H9 (cell line): ENCODE measurements around the gene HIRA. TPM values are rescaled to one million over a fixed set of nuclear protein-coding genes. Genes with fewer than 3 reads are reported as not detected.

ENCODE experiments used
- DNase-seq: peaks from one replicate; pipeline ENCODE4 v3.0.0-alpha.2; 2017
- H2AFZ ChIP-seq: one replicate; pipeline ENCODE4 v1.6.1; 2013; ENCODE audit warnings: mild to moderate bottlenecking, low read length, control low read depth, moderate library complexity
- H2AK5ac ChIP-seq: 2 replicates; pipeline ENCODE4 v1.6.1; 2013; ENCODE audit warnings: low read length, control low read depth, mixed read lengths; ENCODE audit not compliant: insufficient read length
- H2BK120ac ChIP-seq: one replicate; pipeline ENCODE4 v1.6.1; 2013; ENCODE audit warnings: low read depth, mild to moderate bottlenecking, low read length, control low read depth, inconsistent platforms; ENCODE audit not compliant: poor library complexity, severe bottlenecking
- H2BK12ac ChIP-seq: 2 replicates; pipeline ENCODE4 v1.6.1; 2013; ENCODE audit warnings: low read length, control low read depth, mixed read lengths, low read depth; ENCODE audit not compliant: insufficient read length
- H2BK15ac ChIP-seq: 2 replicates; pipeline ENCODE4 v1.6.1; 2013; ENCODE audit warnings: low read depth, low read length, control low read depth
- H2BK20ac ChIP-seq: one replicate; pipeline ENCODE4 v1.6.1; 2013; ENCODE audit warnings: low read depth, mild to moderate bottlenecking, low read length, control low read depth, inconsistent platforms; ENCODE audit not compliant: poor library complexity, severe bottlenecking
- H2BK5ac ChIP-seq: 2 replicates; pipeline ENCODE4 v1.6.1; 2013; ENCODE audit warnings: low read length, control low read depth, mixed read lengths; ENCODE audit not compliant: insufficient read length
- H3K14ac ChIP-seq: 2 replicates; pipeline ENCODE4 v1.6.1; 2013; ENCODE audit warnings: low read length, control low read depth; ENCODE audit not compliant: insufficient read depth
- H3K18ac ChIP-seq: 2 replicates; pipeline ENCODE4 v1.6.1; 2013; ENCODE audit warnings: low read depth, mild to moderate bottlenecking, mixed read lengths, low read length, control low read depth; ENCODE audit not compliant: insufficient read length
- H3K23ac ChIP-seq: 2 replicates; pipeline ENCODE4 v1.6.1; 2013; ENCODE audit warnings: low read length, control low read depth, mixed read lengths, low read depth; ENCODE audit not compliant: insufficient read length
- H3K23me2 ChIP-seq: 2 replicates; pipeline ENCODE4 v1.6.1; 2013; ENCODE audit warnings: low read depth, mild to moderate bottlenecking, mixed read lengths, low read length, control low read depth; ENCODE audit not compliant: insufficient read length, poor library complexity, severe bottlenecking
- H3K27ac ChIP-seq: 2 replicates; pipeline ENCODE4 v1.5.1; 2013; ENCODE audit warnings: low read length, control low read depth, mixed read lengths, low read depth; ENCODE audit not compliant: insufficient read length
- H3K27me3 ChIP-seq: 2 replicates; pipeline ENCODE4 v1.6.1; 2013; ENCODE audit warnings: low read length, control low read depth, inconsistent platforms; ENCODE audit not compliant: insufficient read depth
- H3K4ac ChIP-seq: 2 replicates; pipeline ENCODE4 v1.6.1; 2013; ENCODE audit warnings: low read depth, mild to moderate bottlenecking, control low read depth, inconsistent platforms, low read length, moderate library complexity
- H3K4me1 ChIP-seq: 2 replicates; pipeline ENCODE4 v1.6.1; 2013; ENCODE audit warnings: low read length, control low read depth, inconsistent platforms; ENCODE audit not compliant: insufficient read depth
- H3K4me2 ChIP-seq: 2 replicates; pipeline ENCODE4 v1.6.1; 2013; ENCODE audit warnings: low read length, control low read depth, mixed read lengths; ENCODE audit not compliant: insufficient read length, insufficient read depth
- H3K56ac ChIP-seq: 2 replicates; pipeline ENCODE4 v1.6.1; 2013; ENCODE audit warnings: low read depth, mild to moderate bottlenecking, mixed read lengths, low read length, control low read depth; ENCODE audit not compliant: insufficient read length
- H3K79me1 ChIP-seq: 2 replicates; pipeline ENCODE4 v1.6.1; 2013; ENCODE audit warnings: low read depth, mild to moderate bottlenecking, moderate library complexity, low read length, control low read depth, inconsistent platforms; ENCODE audit not compliant: insufficient read depth, poor library complexity, severe bottlenecking
- H3K79me2 ChIP-seq: 2 replicates; pipeline ENCODE4 v1.6.1; 2013; ENCODE audit warnings: low read length, control low read depth, inconsistent platforms; ENCODE audit not compliant: insufficient read depth
- H3K9ac ChIP-seq: 2 replicates; pipeline ENCODE4 v1.6.1; 2013; ENCODE audit warnings: low read length, control low read depth, mixed read lengths; ENCODE audit not compliant: insufficient read length; ENCODE audit errors: extremely low read depth
- H3K9me3 ChIP-seq: one replicate; pipeline ENCODE4 v1.6.1; 2013; ENCODE audit warnings: low read depth, low read length, inconsistent platforms; ENCODE audit not compliant: control insufficient read depth
- H3T11ph ChIP-seq: one replicate; pipeline ENCODE4 v1.6.1; 2013; ENCODE audit warnings: mild to moderate bottlenecking, low read length, control low read depth, inconsistent platforms
- H4K20me1 ChIP-seq: one replicate; pipeline ENCODE4 v1.6.1; 2013; ENCODE audit not compliant: control insufficient read depth, insufficient read length, insufficient read depth
- H4K5ac ChIP-seq: 2 replicates; pipeline ENCODE4 v1.6.1; 2013; ENCODE audit warnings: low read depth, mild to moderate bottlenecking, mixed read lengths, low read length, control low read depth; ENCODE audit not compliant: insufficient read length
- H4K8ac ChIP-seq: replicated peaks from 2 replicates; pipeline ENCODE4 v1.6.1; 2013; ENCODE audit warnings: low read length, control low read depth, mixed read lengths, low read depth; ENCODE audit not compliant: insufficient read length
- H4K91ac ChIP-seq: 2 replicates; pipeline ENCODE4 v1.6.1; 2013; ENCODE audit warnings: low read depth, mild to moderate bottlenecking, moderate library complexity, mixed read lengths, low read length, control low read depth; ENCODE audit not compliant: insufficient read length
- H3K27ac Mint-ChIP-seq, 3 experiments: 2 replicates in 2 of 3; 3 replicates in 1 of 3; pipeline ENCODE4 v1.8.0; 2020 to 2021; ENCODE audit warnings: mixed read lengths in 3 of 3, mild to moderate bottlenecking in 1 of 3, moderate library complexity in 1 of 3
- H3K27me3 Mint-ChIP-seq: 2 replicates; pipeline ENCODE4 v1.8.0; 2021; ENCODE audit warnings: low read depth, mild to moderate bottlenecking, moderate library complexity, mixed read lengths
- H3K36me3 Mint-ChIP-seq, 3 experiments: 2 replicates in 2 of 3; 3 replicates in 1 of 3; pipeline ENCODE4 v1.8.0; 2020 to 2021; ENCODE audit warnings: low read depth in 3 of 3, mixed read lengths in 3 of 3; ENCODE audit not compliant: insufficient read depth in 1 of 3
- H3K4me1 Mint-ChIP-seq, 2 experiments: 2 replicates each; pipeline ENCODE4 v1.8.0; 2020; ENCODE audit warnings: mixed read lengths in 2 of 2
- H3K4me3 Mint-ChIP-seq, 2 experiments: 2 replicates in 1 of 2; 3 replicates in 1 of 2; pipeline ENCODE4 v1.8.0; 2020 to 2021; ENCODE audit warnings: mild to moderate bottlenecking in 2 of 2, mixed read lengths in 2 of 2, moderate library complexity in 1 of 2
- H3K9me3 Mint-ChIP-seq, 2 experiments: 2 replicates in 1 of 2; 3 replicates in 1 of 2; pipeline ENCODE4 v1.8.0; 2020; ENCODE audit warnings: mild to moderate bottlenecking in 2 of 2, mixed read lengths in 2 of 2, moderate library complexity in 1 of 2
- CTCF ChIP-seq: fragments of 200-600 bp; sonication (generic); conservative IDR thresholded peaks from 3 replicates; pipeline ENCODE4 v1.8.0; 2021; ENCODE audit warnings: antibody characterized with exemption, mild to moderate bottlenecking
- WGBS: extraction: QIAGEN DNeasy Blood & Tissue Kit; methylation state at CpG from one replicate; pipeline ENCODE4 v1.1.7; 2013; ENCODE audit warnings: missing lambda C conversion rate, low lambda C conversion rate, mixed read lengths; ENCODE audit not compliant: insufficient read length; ENCODE audit errors: extremely low coverage; 5-methylcytosine and 5-hydroxymethylcytosine counted together
- total RNA-seq: library from RNA; stranded (reverse); gene quantifications from 2 replicates; pipeline ENCODE4 v1.2.1, GENCODE V29; 2021

HIRA gene
- total RNA-seq, 1 experiment from 2014 or later: 51.9 TPM

GRCh38 chr22:19455585-19456370, 24.2 kb upstream of the HIRA start:
- Mint-ChIP-seq H3K4me3 (no peak overlapping the region), H3K4me1 (peaks cover 2 to 12% of the 10 kb centered on the region in 2 experiments; a peak in 2 of 4 replicates), H3K27me3 (no peaks in the 10 kb centered on the region), H3K9me3 (no peaks in the 10 kb centered on the region), H3K36me3 (peaks cover 35 to 84% (median 55%) of the 10 kb centered on the region in 3 experiments), H3K27ac (peak overlapping the region in 1 of 3 experiments; percentile 41; a peak in 1 of 7 replicates)
- Histone ChIP-seq H3K4me1 (no peaks in the 10 kb centered on the region), H2AFZ (no peak overlapping the region), H2BK20ac (no peak overlapping the region), H3K23me2 (no peaks in the 10 kb centered on the region), H3T11ph (no peak overlapping the region), H2BK5ac (no peak overlapping the region), H3K27ac (no peak overlapping the region), H3K9me3 (no peaks in the 10 kb centered on the region), H3K9ac (no peak overlapping the region), H3K79me1 (no peaks in the 10 kb centered on the region), H3K56ac (no peak overlapping the region), H3K14ac (no peak overlapping the region), H3K4ac (no peak overlapping the region), H3K4me2 (no peak overlapping the region), H2BK15ac (no peak overlapping the region), H4K5ac (no peak overlapping the region), H4K91ac (no peak overlapping the region), H3K23ac (no peak overlapping the region), H2AK5ac (no peak overlapping the region), H3K79me2 (no peaks in the 10 kb centered on the region), H3K27me3 (no peaks in the 10 kb centered on the region), H4K20me1 (no peaks in the 10 kb centered on the region), H2BK120ac (no peak overlapping the region), H2BK12ac (no peak overlapping the region), H4K8ac (no peak overlapping the region), H3K18ac (no peak overlapping the region)
- DNase-seq: no peak
- no CpG with 5 or more reads among the region's 4 CpGs for WGBS
- no peak for TF ChIP-seq CTCF
